Activated CD4-positive, alpha-beta T cell treated with anti-CD3 and anti-CD28 coated beads, Interleukin-2, Interleukin-4, amounts not matched to agents 100 ng/mL and 50 ng/mL, durations not matched to agents 16 hours and 8 hours (primary cell): ENCODE measurements around the gene PRH2.

ENCODE experiments used
- DNase-seq: peaks from one replicate; pipeline ENCODE4 v3.0.0-alpha.2; 2020; ENCODE audit warnings: low spot score

PRH2 gene

GRCh38 chr12:10928746-10929286 lies at the start of gene PRH2:
Gene PRH2, plus strand, starts transcription at chr12:10929236. Its CDS starts 38 bp downstream, at chr12:10929274.
- no peak for DNase-seq

GRCh38 chr12:10884086-10884725 lies 44.8 kb upstream of the PRH2 start, which contains the start of gene PRH1:
Gene PRH1, minus strand, starts transcription at chr12:10884255. Its CDS starts 38 bp downstream, at chr12:10884217.
- DNase-seq = no peak

GRCh38 chr12:10889226-10889625 lies 39.8 kb upstream of the PRH2 start:
- DNase-seq = no peak

- DNase-seq = no peak
These were observed 37.1 kb upstream of the PRH2 start for GRCh38 chr12:10891937-10892336.

GRCh38 chr12:10896854-10897253 lies 32.2 kb upstream of the PRH2 start:
- no peak for DNase-seq

- no peak for DNase-seq
These were observed 28.5 kb upstream of the PRH2 start for GRCh38 chr12:10900530-10900929.

GRCh38 chr12:10900972-10901371 lies 28.1 kb upstream of the PRH2 start:
- DNase-seq = no peak

GRCh38 chr12:10901427-10901826 lies 27.6 kb upstream of the PRH2 start:
- DNase-seq = no peak

GRCh38 chr12:10904686-10905085 lies 24.4 kb upstream of the PRH2 start:
- DNase-seq = no peak

- no peak for DNase-seq
These were observed 19.6 kb upstream of the PRH2 start, which contains the start of gene TAS2R13 for GRCh38 chr12:10909462-10909861. Gene TAS2R13, minus strand, starts transcription at chr12:10909562. Its CDS starts 264 bp downstream, at chr12:10909298.

GRCh38 chr12:10910380-10910779 lies 18.7 kb upstream of the PRH2 start:
- DNase-seq = no peak

- DNase-seq = no peak
These were observed 9.2 kb upstream of the PRH2 start for GRCh38 chr12:10919809-10920208.

GRCh38 chr12:10926269-10926668 lies 2.8 kb upstream of the PRH2 start:
- no peak for DNase-seq

- DNase-seq = no peak
These were observed 7.5 kb downstream of the PRH2 start for GRCh38 chr12:10936506-10936905.

- DNase-seq = no peak
These were observed 10.1 kb downstream of the PRH2 start, which contains the start of gene TAS2R14 for GRCh38 chr12:10939163-10939562. Gene TAS2R14, minus strand, starts transcription at chr12:10939263. Its CDS starts 56 bp downstream, at chr12:10939207.

- no peak for DNase-seq
These were observed 11.4 kb downstream of the PRH2 start for GRCh38 chr12:10940389-10940788.

GRCh38 chr12:10941369-10941768 lies 12.3 kb downstream of the PRH2 start:
- DNase-seq = no peak

- no peak for DNase-seq
These were observed 13.0 kb downstream of the PRH2 start for GRCh38 chr12:10941916-10942607.

- DNase-seq = no peak
These were observed 14.1 kb downstream of the PRH2 start for GRCh38 chr12:10943167-10943566.

- no peak for DNase-seq
These were observed 23.6 kb downstream of the PRH2 start for GRCh38 chr12:10952645-10953044.

- DNase-seq = no peak
These were observed 27.0 kb downstream of the PRH2 start for GRCh38 chr12:10956085-10956484.

- DNase-seq = no peak
These were observed 28.7 kb downstream of the PRH2 start for GRCh38 chr12:10957741-10958140.

GRCh38 chr12:10959804-10960203 lies 30.8 kb downstream of the PRH2 start:
- DNase-seq = no peak
